ENCODE data around the gene KNSTRN. TPM values are rescaled to one million over a fixed set of nuclear protein-coding genes. Genes with fewer than 3 reads are reported as not detected.

The KNSTRN gene
- total and polyA plus RNA-seq, 2 of the 13 experiments (the other 11 are each of a cell fraction or from before 2014, with no cell fraction given), result 20.3 to 62.3 TPM

DNA sequence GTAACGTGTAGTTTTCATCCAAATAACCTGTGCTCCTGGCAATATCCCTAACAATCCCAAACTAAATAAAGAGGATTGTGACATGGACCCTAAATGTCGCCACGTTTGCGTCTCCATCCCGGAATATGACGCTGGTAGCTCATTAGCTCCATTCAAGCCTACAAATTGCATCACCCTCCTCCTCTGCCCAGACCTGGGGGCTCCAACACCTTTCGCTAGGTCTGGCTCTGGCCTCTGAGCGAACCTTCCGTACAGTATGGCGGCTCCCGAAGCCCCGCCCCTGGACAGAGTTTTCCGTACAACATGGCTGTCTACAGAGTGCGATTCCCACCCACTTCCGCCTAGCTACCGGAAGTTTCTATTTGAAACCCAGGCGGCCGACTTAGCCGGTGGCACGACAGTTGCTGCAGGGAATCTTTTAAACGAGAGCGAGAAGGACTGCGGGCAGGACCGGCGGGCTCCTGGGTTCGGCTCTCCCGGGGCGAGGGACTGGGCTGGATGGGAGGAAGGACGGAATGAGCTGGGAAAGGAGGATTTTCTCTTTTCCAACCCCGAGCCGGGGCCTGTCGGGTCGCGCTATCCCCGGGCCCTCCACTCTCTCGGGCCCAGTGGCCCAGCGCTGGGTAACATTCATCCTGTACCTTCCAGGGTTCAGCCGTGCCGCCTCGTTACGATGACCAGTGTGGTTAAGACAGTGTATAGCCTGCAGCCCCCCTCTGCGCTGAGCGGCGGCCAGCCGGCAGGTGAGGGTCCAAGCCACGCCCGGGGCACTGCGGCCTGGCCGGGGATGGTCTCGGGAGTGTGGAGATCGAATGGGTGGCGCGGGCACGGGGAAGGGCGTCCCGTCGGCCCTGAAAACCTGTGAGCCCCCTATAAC is at the start of gene KNSTRN (continued):
- TF ChIP-seq, protein P1, sequence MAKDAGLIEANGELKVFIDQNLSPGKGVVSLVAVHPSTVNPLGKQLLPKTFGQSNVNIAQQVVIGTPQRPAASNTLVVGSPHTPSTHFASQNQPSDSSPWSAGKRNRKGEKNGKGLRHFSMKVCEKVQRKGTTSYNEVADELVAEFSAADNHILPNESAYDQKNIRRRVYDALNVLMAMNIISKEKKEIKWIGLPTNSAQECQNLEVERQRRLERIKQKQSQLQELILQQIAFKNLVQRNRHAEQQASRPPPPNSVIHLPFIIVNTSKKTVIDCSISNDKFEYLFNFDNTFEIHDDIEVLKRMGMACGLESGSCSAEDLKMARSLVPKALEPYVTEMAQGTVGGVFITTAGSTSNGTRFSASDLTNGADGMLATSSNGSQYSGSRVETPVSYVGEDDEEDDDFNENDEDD (CRISPR knock-in tag; IDR thresholded peaks at IDR 0.05; ENCODE audit: borderline replicate concordance), result peak; percentile 87; the same call in 1 of the 2 replicates
- TF ChIP-seq REXO4 (CRISPR knock-in tag; IDR thresholded peaks at IDR 0.05; ENCODE audit: borderline replicate concordance) (no peak), ZBTB42 (CRISPR knock-in tag; IDR thresholded peaks at IDR 0.05) (no peak), E2F1 (CRISPR knock-in tag; IDR thresholded peaks at IDR 0.05) (no peak), ZC3H4 (CRISPR knock-in tag; IDR thresholded peaks at IDR 0.05; ENCODE audit: borderline replicate concordance) (no peak), ZNF614 (CRISPR knock-in tag; IDR thresholded peaks at IDR 0.05; ENCODE audit: borderline replicate concordance) (no peak), KDM4B (CRISPR knock-in tag; IDR thresholded peaks at IDR 0.05) (no peak), CHD2 (IDR thresholded peaks at IDR 0.05; ENCODE audit: low read depth, low read length) (no peak), IRF1 (CRISPR knock-in tag; IDR thresholded peaks at IDR 0.05; ENCODE audit: low read depth) (no peak), ZNF282 (IDR thresholded peaks at IDR 0.05; ENCODE audit: partially characterized antibody) (no peak), CBX1 (IDR thresholded peaks at IDR 0.05; ENCODE audit: low read depth) (no peak), NFIB (CRISPR knock-in tag; IDR thresholded peaks at IDR 0.05; ENCODE audit: borderline replicate concordance) (peak; percentile 80; the same call in 1 of the 2 replicates), ESRRA (CRISPR knock-in tag; IDR thresholded peaks at IDR 0.05; ENCODE audit: low read depth) (no peak), ZNF713 (CRISPR knock-in tag; IDR thresholded peaks at IDR 0.05) (no peak), RFX5 (IDR thresholded peaks at IDR 0.05; ENCODE audit: low read depth, low read length) (no peak), NFE2 (CRISPR knock-in tag; IDR thresholded peaks at IDR 0.05) (no peak), ZNF543 (CRISPR knock-in tag; IDR thresholded peaks at IDR 0.05) (0 out of 2 replicates have a peak, but pooled peaks have one; percentile 39), MIXL1 (CRISPR knock-in tag; IDR thresholded peaks at IDR 0.05) (no peak), PCBP1 (IDR thresholded peaks at IDR 0.05; ENCODE audit: borderline replicate concordance, low read depth, low read length) (no peak)
- TF ChIP-seq, protein P2, sequence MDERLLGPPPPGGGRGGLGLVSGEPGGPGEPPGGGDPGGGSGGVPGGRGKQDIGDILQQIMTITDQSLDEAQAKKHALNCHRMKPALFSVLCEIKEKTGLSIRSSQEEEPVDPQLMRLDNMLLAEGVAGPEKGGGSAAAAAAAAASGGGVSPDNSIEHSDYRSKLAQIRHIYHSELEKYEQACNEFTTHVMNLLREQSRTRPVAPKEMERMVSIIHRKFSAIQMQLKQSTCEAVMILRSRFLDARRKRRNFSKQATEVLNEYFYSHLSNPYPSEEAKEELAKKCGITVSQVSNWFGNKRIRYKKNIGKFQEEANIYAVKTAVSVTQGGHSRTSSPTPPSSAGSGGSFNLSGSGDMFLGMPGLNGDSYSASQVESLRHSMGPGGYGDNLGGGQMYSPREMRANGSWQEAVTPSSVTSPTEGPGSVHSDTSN (CRISPR knock-in tag; IDR thresholded peaks at IDR 0.05), result no peak
- TF ChIP-seq, protein P3, sequence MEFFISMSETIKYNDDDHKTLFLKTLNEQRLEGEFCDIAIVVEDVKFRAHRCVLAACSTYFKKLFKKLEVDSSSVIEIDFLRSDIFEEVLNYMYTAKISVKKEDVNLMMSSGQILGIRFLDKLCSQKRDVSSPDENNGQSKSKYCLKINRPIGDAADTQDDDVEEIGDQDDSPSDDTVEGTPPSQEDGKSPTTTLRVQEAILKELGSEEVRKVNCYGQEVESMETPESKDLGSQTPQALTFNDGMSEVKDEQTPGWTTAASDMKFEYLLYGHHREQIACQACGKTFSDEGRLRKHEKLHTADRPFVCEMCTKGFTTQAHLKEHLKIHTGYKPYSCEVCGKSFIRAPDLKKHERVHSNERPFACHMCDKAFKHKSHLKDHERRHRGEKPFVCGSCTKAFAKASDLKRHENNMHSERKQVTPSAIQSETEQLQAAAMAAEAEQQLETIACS (CRISPR knock-in tag; IDR thresholded peaks at IDR 0.05), result no peak
- TF ChIP-seq, protein P4, sequence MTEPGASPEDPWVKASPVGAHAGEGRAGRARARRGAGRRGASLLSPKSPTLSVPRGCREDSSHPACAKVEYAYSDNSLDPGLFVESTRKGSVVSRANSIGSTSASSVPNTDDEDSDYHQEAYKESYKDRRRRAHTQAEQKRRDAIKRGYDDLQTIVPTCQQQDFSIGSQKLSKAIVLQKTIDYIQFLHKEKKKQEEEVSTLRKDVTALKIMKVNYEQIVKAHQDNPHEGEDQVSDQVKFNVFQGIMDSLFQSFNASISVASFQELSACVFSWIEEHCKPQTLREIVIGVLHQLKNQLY (CRISPR knock-in tag; IDR thresholded peaks at IDR 0.05), result no peak
- TF ChIP-seq, protein P5, sequence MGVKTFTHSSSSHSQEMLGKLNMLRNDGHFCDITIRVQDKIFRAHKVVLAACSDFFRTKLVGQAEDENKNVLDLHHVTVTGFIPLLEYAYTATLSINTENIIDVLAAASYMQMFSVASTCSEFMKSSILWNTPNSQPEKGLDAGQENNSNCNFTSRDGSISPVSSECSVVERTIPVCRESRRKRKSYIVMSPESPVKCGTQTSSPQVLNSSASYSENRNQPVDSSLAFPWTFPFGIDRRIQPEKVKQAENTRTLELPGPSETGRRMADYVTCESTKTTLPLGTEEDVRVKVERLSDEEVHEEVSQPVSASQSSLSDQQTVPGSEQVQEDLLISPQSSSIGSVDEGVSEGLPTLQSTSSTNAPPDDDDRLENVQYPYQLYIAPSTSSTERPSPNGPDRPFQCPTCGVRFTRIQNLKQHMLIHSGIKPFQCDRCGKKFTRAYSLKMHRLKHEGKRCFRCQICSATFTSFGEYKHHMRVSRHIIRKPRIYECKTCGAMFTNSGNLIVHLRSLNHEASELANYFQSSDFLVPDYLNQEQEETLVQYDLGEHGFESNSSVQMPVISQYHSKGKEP (CRISPR knock-in tag; IDR thresholded peaks at IDR 0.05), result no peak
